ENCODE data around the gene RBBP7. TPM values are rescaled to one million over a fixed set of nuclear protein-coding genes. Genes with fewer than 3 reads are reported as not detected.

RBBP7 gene
- total and polyA plus RNA-seq, 2 of the 13 experiments (the other 11 are each of a cell fraction or from before 2014, with no cell fraction given): 89.5 to 145 TPM

DNA sequence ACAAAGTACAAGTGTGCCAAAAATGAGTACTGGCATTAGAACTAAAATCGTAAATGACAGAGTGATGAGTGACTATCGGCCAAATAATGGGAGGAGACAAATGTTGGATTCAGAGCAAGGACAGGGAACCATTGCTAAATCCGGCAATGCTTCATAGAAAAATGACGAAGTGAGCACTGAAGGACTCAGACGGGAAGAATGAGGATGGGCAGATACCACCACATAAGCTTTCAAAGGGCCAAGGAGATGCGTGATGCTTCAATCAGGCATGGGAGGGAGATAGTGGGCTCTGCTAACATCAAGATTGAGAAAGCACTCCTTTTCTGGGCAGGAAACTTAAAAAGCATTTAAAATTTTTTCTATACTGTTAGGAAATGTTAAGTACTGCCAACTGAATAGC lies 21.6 kb downstream of the RBBP7 start:
- in situ Hi-C loops (cut with HindIII; ENCODE audit: extremely low pct_ligation_motif_present, low pct_unique_long_range_greater_than_20kb) (no loop called here), intact Hi-C loops (cut with micrococcal nuclease; ENCODE audit: unreplicated experiment) (no loop called here)
- no peak overlapping the region for H2AFZ ChIP-seq (ENCODE audit: low read length)
- BruUV-seq (replicated peaks): no TSS peak
- FAIRE-seq: no peak
- peaks cover 1 to 39% of the 10 kb centered on the region in 2 experiments; a peak in 3 of 5 replicates for H3K36me3 ChIP-seq (replicated peaks in 1 of 2; ENCODE audit: control insufficient read depth in 1 of 2, insufficient read depth in 2 of 2, low read length in 2 of 2)
- no peaks in the 10 kb centered on the region for H3K79me2 ChIP-seq (ENCODE audit: insufficient read depth, low read length)
- H3K4me3 ChIP-seq (replicated peaks in 1 of 3; ENCODE audit: insufficient read depth in 1 of 3, low read depth in 2 of 3, low read length in 3 of 3): no peak overlapping the region
- 81% methylated on average over 6 of the region's 6 CpGs for WGBS (ENCODE audit: low lambda C conversion rate)
- ChIA-PET CTCF (ENCODE audit: low intra/inter-chr PET ratio, low total read pairs) (no interaction called here), POLR2A (no interaction called here)
- no peak for ATAC-seq
- H3K9me3 ChIP-seq (ENCODE audit: low read length): no peaks in the 10 kb centered on the region
- H3K9ac ChIP-seq (ENCODE audit: insufficient read depth, low read depth, low read length): no peak overlapping the region
- H4K20me1 ChIP-seq (ENCODE audit: insufficient read depth, low read length): no peaks in the 10 kb centered on the region
- TF ChIP-seq NRL (CRISPR knock-in tag; IDR thresholded peaks at IDR 0.05; ENCODE audit: borderline replicate concordance) (no peak), ZNF205 (CRISPR knock-in tag; IDR thresholded peaks at IDR 0.05) (no peak), TGIF2 (CRISPR knock-in tag; IDR thresholded peaks at IDR 0.05) (no peak), GPBP1L1 (CRISPR knock-in tag; IDR thresholded peaks at IDR 0.05) (no peak), DNMT3B (CRISPR knock-in tag; conservative IDR thresholded peaks at IDR 0.05) (no peak)
- no peak overlapping the region for H3K27ac ChIP-seq (ENCODE audit: extremely low read length, insufficient read depth, low read length)
- H3K4me2 ChIP-seq (ENCODE audit: low read depth, low read length): no peak overlapping the region
- no peaks in the 10 kb centered on the region for H3K4me1 ChIP-seq (ENCODE audit: insufficient read depth, low read length)
- H3K27me3 ChIP-seq (ENCODE audit: control insufficient read depth in 1 of 2, insufficient read depth in 2 of 2, low read length in 2 of 2): no peaks in the 10 kb centered on the region
- DNase-seq (ENCODE audit: low spot score): no peak

DNA sequence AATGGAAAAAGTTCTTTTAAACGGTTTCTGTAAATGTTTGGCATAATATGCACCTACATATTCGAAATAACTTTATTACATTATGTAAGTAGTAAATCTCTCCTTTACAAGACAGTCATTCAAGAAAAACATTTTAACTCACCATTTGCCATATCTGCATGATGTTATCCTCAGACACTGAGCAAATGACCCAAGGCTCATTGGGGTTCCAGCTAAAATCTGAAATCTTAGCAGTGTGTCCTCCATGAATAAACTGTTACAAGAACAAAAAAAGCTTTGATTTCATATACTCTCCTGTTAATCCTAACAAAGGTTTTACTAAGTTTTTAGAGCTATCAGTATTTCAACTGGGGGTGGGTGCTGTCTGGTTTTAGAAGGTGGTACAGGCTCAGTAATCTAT lies 24.5 kb downstream of the RBBP7 start:
- Histone ChIP-seq H3K9ac (ENCODE audit: insufficient read depth, low read depth, low read length) (no peak overlapping the region), H3K4me1 (ENCODE audit: insufficient read depth, low read length) (no peaks in the 10 kb centered on the region), H3K79me2 (ENCODE audit: insufficient read depth, low read length) (no peaks in the 10 kb centered on the region), H3K27me3 (ENCODE audit: control insufficient read depth in 1 of 2, insufficient read depth in 2 of 2, low read length in 2 of 2) (no peaks in the 10 kb centered on the region), H2AFZ (ENCODE audit: low read length) (no peak overlapping the region), H3K36me3 (replicated peaks in 1 of 2; ENCODE audit: control insufficient read depth in 1 of 2, insufficient read depth in 2 of 2, low read length in 2 of 2) (peaks cover 3 to 38% of the 10 kb centered on the region in 2 experiments; a peak in 4 of 5 replicates), H3K4me2 (ENCODE audit: low read depth, low read length) (no peak overlapping the region), H3K4me3 (replicated peaks in 1 of 3; ENCODE audit: insufficient read depth in 1 of 3, low read depth in 2 of 3, low read length in 3 of 3) (no peak overlapping the region), H3K27ac (ENCODE audit: extremely low read length, insufficient read depth, low read length) (no peak overlapping the region), H4K20me1 (ENCODE audit: insufficient read depth, low read length) (no peaks in the 10 kb centered on the region), H3K9me3 (ENCODE audit: low read length) (no peaks in the 10 kb centered on the region)
- DNase-seq (ENCODE audit: low spot score): no peak
- intact Hi-C loops (cut with micrococcal nuclease; ENCODE audit: unreplicated experiment) (no loop called here), in situ Hi-C loops (cut with HindIII; ENCODE audit: extremely low pct_ligation_motif_present, low pct_unique_long_range_greater_than_20kb) (no loop called here)
- 88% methylated on average over 2 of the region's 2 CpGs for WGBS (ENCODE audit: low lambda C conversion rate)
- no TSS peak for BruUV-seq (replicated peaks)
- no peak for TF ChIP-seq ARID4A (CRISPR knock-in tag; IDR thresholded peaks at IDR 0.05; ENCODE audit: borderline replicate concordance)
- no peak for TF ChIP-seq HBP1 (CRISPR knock-in tag; IDR thresholded peaks at IDR 0.05; ENCODE audit: low read depth)
- no peak for TF ChIP-seq HNRNPL (IDR thresholded peaks at IDR 0.05; ENCODE audit: low read depth, low read length)
- no peak for TF ChIP-seq ZIK1 (CRISPR knock-in tag; IDR thresholded peaks at IDR 0.05; ENCODE audit: borderline replicate concordance, low read depth)
- no peak for TF ChIP-seq HMGA1 (CRISPR knock-in tag; conservative IDR thresholded peaks at IDR 0.05)
- TF ChIP-seq SIN3B (IDR thresholded peaks at IDR 0.05; ENCODE audit: low read length): no peak
- no peak for TF ChIP-seq MZF1 (CRISPR knock-in tag; IDR thresholded peaks at IDR 0.05; ENCODE audit: borderline replicate concordance)
- CTCF ChIA-PET (ENCODE audit: low intra/inter-chr PET ratio, low total read pairs): no interaction called here
- FAIRE-seq: no peak
- ATAC-seq: no peak
- POLR2A ChIA-PET: no interaction called here

All from HepG2 (cell line).